Mesothelial cell of epicardium (in vitro differentiated cells): Measurements from ENCODE around the gene EHBP1L1. TPM values are rescaled to one million over a fixed set of nuclear protein-coding genes. Genes with fewer than 3 reads are reported as not detected.

Experiments
- DNase-seq, 2 experiments: peaks; one replicate each; pipeline ENCODE4 v3.0.0; 2021; ENCODE audit warnings: low spot score in 2 of 2; ENCODE audit not compliant: unreplicated experiment in 2 of 2
- H3K27ac Mint-ChIP-seq: 2 replicates; pipeline ENCODE4 v1.8.0; 2021; ENCODE audit warnings: mixed read lengths
- H3K27me3 Mint-ChIP-seq: 2 replicates; pipeline ENCODE4 v1.8.0; 2021; ENCODE audit warnings: low read depth, mixed read lengths
- H3K36me3 Mint-ChIP-seq: 2 replicates; pipeline ENCODE4 v1.8.0; 2021; ENCODE audit warnings: mixed read lengths
- H3K4me1 Mint-ChIP-seq: 2 replicates; pipeline ENCODE4 v1.8.0; 2021; ENCODE audit warnings: mixed read lengths
- H3K4me3 Mint-ChIP-seq: 2 replicates; pipeline ENCODE4 v1.8.0; 2021; ENCODE audit warnings: mild to moderate bottlenecking, moderate library complexity, mixed read lengths
- H3K9me3 Mint-ChIP-seq: 2 replicates; pipeline ENCODE4 v1.8.0; 2021; ENCODE audit warnings: mixed read lengths
- total RNA-seq: library from RNA; stranded (reverse); gene quantifications from 3 replicates; pipeline ENCODE4 v1.2.1, GENCODE V29; 2021
- TF ChIP-seq, protein P1 (sequence below): fragments of 200-600 bp; sonication (generic); IDR thresholded peaks from one replicate; pipeline ENCODE4 v1.5.0; 2021; ENCODE audit warnings: antibody characterized with exemption; ENCODE audit not compliant: unreplicated experiment

Gene EHBP1L1
- total RNA-seq, 1 donor from 2014 or later = 35.2 TPM

DNA sequence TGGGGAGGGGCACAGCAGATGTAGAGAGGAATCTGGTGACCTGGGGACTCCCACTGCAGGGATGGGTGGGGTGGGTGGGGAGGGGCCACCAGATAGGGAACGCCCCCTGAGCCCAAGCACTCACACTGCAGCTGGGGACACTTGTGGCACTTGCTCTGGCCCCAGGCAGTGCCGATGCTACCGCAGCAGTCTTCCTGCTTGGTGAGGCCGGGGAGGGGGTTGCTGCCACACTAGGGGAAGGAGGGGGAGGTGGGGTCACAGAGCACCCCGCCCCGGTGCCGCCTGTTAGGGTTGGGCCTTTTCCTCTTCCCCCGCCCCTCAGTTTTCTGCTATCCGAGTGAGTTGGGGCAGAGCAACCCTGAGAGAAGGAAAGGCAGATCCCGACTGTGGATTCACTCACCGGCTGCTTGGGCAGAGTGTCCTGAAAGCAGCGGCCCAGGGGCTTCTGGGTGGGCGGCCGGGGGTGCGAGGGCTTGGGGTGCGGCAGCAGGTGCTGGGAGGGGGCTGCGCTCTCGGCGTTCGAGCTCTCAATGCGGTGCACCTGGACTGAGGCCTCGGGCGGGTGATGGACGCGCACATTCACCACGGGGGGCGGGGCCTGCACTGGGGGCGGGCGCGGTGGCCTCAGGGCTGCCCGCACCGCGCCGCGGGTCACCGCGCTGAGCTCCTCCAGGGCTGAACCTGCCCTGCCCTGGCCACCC lies 22.4 kb upstream of the EHBP1L1 start:
- no peaks in the 10 kb centered on the region for H3K27me3 Mint-ChIP-seq
- H3K27ac Mint-ChIP-seq = no peak overlapping the region
- no peak overlapping the region for H3K4me3 Mint-ChIP-seq
- H3K36me3 Mint-ChIP-seq = peaks cover 29% of the 10 kb centered on the region
- TF ChIP-seq, protein P1, sequence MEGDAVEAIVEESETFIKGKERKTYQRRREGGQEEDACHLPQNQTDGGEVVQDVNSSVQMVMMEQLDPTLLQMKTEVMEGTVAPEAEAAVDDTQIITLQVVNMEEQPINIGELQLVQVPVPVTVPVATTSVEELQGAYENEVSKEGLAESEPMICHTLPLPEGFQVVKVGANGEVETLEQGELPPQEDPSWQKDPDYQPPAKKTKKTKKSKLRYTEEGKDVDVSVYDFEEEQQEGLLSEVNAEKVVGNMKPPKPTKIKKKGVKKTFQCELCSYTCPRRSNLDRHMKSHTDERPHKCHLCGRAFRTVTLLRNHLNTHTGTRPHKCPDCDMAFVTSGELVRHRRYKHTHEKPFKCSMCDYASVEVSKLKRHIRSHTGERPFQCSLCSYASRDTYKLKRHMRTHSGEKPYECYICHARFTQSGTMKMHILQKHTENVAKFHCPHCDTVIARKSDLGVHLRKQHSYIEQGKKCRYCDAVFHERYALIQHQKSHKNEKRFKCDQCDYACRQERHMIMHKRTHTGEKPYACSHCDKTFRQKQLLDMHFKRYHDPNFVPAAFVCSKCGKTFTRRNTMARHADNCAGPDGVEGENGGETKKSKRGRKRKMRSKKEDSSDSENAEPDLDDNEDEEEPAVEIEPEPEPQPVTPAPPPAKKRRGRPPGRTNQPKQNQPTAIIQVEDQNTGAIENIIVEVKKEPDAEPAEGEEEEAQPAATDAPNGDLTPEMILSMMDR = no peak
- peaks cover 41% of the 10 kb centered on the region for H3K4me1 Mint-ChIP-seq
- DNase-seq = no peak
- no peaks in the 10 kb centered on the region for H3K9me3 Mint-ChIP-seq

DNA sequence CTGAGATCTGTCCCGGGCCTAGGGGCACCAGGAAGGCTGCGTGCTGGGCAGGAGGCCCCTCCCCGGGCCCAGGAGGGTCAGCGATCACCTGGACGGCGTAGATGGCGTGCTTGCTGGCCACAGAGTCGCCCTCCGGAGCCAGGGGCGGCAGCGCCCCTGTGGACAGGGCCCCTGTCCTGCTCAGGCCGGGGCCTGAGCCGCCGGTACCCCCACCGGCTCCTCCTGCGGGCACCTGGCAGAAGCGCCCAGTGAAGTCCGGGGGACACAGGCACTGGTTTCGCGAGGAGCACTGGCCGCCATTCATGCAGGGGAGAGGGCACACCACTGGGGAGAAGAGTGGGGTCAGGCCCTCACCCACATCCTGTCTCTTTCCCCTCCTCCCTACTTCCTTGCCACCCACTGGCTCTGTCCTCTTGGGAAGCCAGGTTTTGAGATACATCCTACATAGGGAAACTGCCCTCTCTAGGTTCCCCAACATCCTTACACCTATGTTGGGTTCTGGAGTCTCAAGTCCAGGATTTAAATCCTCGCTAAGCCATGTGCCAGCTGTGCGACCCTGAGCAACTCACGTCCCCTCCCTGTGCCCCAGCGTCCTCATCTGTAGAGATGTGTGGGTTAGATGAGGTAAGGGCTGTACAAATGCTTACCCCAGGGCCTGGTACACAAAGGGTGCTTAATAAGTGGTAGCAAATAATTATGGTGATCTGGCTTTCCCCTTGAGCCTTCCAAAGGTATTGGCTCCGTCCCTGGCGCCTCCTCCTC lies 21.6 kb upstream of the EHBP1L1 start:
- TF ChIP-seq, protein P1 = no peak
- no peak for DNase-seq
- Mint-ChIP-seq H3K27me3 (no peaks in the 10 kb centered on the region), H3K36me3 (peaks cover 22% of the 10 kb centered on the region), H3K9me3 (no peaks in the 10 kb centered on the region), H3K27ac (peak overlapping the region; percentile 62), H3K4me3 (peak overlapping the region; percentile 11), H3K4me1 (peaks cover 47% of the 10 kb centered on the region)

DNA sequence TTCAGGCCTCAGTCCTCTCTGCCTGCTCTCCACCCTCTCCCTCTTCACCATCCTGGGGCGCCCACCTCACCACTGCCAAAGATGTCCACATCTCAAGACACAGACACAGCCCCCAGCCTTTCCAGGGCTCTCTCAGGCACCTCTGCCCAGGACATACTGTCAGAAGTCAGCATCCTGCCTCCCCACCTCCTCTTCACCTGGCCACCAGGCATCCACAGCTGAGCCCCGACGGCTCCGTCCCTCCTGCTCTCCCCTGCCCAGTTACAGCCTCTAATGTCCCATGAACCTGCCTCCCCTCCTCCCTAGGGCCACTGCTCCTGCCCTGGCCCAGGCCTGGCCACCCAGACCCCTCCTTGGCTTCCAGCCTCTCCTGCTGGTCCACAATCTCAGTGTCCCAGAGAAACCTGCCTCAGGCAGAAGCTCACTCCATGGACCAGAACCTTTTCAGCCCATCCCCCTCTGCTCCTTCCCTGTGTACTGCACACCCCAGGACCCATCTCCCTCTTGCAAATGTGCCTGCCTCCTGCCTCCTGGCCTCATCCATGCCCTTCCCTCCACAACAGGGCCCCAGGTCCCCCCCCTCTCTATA lies 20.9 kb upstream of the EHBP1L1 start:
- no peak for DNase-seq
- Mint-ChIP-seq H3K9me3 (no peaks in the 10 kb centered on the region), H3K4me3 (peak overlapping the region; percentile 11), H3K36me3 (peaks cover 18% of the 10 kb centered on the region), H3K4me1 (peaks cover 50% of the 10 kb centered on the region), H3K27ac (peak overlapping the region; percentile 62), H3K27me3 (no peaks in the 10 kb centered on the region)
- TF ChIP-seq, protein P1 = no peak

DNA sequence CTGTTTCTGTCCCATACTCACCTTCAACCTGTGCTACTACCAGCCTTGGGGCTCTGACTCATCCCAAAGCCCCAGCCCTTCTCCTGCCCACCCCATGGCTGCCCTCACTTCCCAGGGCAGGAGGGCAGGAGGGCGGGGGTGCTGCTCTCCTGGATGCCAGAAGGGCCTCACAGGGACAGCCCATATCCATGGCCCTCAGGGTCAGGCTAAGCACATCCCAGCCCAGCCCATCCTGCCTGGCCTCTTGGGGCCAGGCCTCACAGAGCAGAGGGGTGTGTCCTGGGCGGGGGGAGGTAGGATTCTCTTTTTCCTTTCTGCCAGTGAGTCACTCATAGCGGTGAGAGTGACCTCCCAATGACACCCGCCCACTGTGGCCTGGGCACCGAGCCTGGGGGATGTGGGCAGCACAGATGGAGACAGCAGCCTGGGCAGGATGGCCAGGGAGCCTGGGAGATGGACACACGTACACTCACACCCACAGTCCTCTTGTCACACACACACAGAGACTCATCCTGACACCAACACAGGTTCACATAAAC lies 20.1 kb upstream of the EHBP1L1 start:
- peak overlapping the region; percentile 88 for H3K27ac Mint-ChIP-seq
- H3K4me1 Mint-ChIP-seq = peaks cover 58% of the 10 kb centered on the region

DNA sequence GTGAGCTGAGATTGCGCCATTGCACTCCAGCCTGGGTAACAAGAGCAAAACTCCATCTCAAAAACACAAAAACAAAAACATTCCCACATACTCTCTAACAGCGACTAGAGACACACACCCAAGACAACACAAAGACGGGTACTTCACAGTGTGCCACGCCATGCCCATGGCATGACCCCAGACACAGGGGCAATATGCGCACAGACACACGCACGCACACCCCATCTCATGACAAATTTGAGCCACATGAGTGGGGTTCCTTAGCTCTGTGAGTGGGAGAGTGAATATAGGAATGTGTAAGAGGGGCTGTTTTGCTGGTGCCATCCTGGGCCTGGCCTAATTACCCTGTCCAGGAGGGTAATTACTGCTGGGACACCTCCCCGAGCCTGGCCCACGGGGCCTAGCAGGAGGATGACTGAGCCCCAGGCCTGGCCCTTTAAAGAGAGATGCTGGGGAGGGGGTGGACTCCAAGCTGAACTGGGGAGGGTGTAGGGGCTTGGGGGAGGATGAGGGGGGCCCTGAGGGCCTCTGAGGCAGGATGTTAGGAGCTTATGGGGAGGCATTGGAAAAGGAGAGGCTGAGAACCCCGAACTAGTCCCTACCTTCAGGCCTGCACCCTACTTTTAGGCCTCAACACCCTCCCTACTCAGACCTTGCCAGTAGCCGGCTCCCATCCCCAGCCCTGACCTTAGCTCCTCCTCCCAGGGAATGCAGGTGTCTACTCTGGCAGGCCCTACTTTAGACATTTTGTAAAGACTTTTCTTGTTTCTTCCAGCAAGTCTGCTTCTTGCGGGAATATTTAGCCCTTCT lies 19.2 kb upstream of the EHBP1L1 start:
- Mint-ChIP-seq H3K4me1 (peaks cover 61% of the 10 kb centered on the region), H3K36me3 (peaks cover 8% of the 10 kb centered on the region), H3K9me3 (no peaks in the 10 kb centered on the region), H3K27ac (peak overlapping the region; percentile 93), H3K4me3 (peak overlapping the region; percentile 82), H3K27me3 (no peaks in the 10 kb centered on the region)
- DNase-seq = no peak
- TF ChIP-seq, protein P1 = no peak

More for the DNA sequence above, 20.1 kb upstream of the EHBP1L1 start:
- peaks cover 16% of the 10 kb centered on the region for H3K36me3 Mint-ChIP-seq
- H3K4me3 Mint-ChIP-seq = peak overlapping the region; percentile 82
- TF ChIP-seq, protein P1 = no peak
- H3K27me3 Mint-ChIP-seq = no peaks in the 10 kb centered on the region
- no peaks in the 10 kb centered on the region for H3K9me3 Mint-ChIP-seq
- DNase-seq = no peak
